ENCODE results near the gene PLEKHG5. TPM values are rescaled to one million over a fixed set of nuclear protein-coding genes. Genes with fewer than 3 reads are reported as not detected.

The PLEKHG5 gene
- total RNA-seq, 6 experiments from 2014 or later: 0.70 to 2.3 (median 1.5) TPM

DNA sequence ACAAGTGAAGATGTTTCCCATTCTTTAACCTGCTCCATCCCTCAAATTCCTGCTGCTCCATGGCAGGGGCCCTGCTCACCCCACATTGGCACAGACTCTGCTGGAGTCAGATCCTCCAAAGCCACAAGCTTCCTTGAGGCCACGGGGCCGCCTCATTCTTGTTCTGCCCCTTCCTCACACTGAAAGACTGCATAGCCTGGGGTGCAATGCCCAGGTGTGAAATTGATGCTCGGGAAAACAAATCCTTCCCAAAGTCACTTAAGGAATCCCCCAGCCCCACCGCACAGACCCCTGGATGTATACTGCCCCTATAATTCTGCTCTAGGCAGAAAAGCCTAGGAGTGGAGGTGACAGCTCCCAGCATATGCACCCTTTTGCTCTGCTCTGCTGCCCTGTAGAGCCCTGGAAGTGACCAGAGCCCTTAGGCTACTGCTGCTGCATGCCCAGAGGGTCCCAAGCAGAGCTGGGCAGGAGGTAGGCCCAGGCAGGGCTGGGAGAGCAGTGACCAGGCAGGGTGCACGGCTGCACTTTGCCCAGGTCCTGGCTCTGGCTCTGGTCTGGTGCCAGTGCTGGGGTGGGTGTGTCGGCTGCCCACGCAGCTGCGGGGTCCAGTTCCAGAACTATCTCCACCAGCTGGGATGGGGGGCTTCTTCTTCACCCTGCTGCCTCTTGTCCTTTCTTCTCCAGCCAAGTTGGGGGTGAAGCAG is 73.4 kb downstream of the PLEKHG5 start:
- Histone ChIP-seq H3K36me3 (no peaks in the 10 kb centered on the region), H3K27ac (no peak overlapping the region), H3K9me3 (no peaks in the 10 kb centered on the region), H3K4me1 (peaks cover 0 to 25% (median 0%) of the 10 kb centered on the region in 4 donors), H3K27me3 (peaks cover 0 to 16% of the 10 kb centered on the region in 2 donors), H3K4me3 (peak overlapping the region in 1 of 3 donors; percentile 21)
- 64% methylated on average over 4 of the region's 8 CpGs for WGBS (ENCODE audit: insufficient coverage, low coverage, low lambda C conversion rate, missing lambda C conversion rate)
- peak; percentile 78 to 80 (median 79) for DNase-seq
- peak; percentile 79 to 89 (median 86) for ATAC-seq
- intact Hi-C loops (cut with DNase I): no loop called here
- TF ChIP-seq POLR2A (IDR thresholded peaks at IDR 0.05): no peak
- TF ChIP-seq, protein P1, sequence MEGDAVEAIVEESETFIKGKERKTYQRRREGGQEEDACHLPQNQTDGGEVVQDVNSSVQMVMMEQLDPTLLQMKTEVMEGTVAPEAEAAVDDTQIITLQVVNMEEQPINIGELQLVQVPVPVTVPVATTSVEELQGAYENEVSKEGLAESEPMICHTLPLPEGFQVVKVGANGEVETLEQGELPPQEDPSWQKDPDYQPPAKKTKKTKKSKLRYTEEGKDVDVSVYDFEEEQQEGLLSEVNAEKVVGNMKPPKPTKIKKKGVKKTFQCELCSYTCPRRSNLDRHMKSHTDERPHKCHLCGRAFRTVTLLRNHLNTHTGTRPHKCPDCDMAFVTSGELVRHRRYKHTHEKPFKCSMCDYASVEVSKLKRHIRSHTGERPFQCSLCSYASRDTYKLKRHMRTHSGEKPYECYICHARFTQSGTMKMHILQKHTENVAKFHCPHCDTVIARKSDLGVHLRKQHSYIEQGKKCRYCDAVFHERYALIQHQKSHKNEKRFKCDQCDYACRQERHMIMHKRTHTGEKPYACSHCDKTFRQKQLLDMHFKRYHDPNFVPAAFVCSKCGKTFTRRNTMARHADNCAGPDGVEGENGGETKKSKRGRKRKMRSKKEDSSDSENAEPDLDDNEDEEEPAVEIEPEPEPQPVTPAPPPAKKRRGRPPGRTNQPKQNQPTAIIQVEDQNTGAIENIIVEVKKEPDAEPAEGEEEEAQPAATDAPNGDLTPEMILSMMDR (IDR thresholded peaks at IDR 0.05): no peak

Small RNA genes lying within 50 kb of the gene (microRNA-seq; reads per million reads assigned to microRNA genes)
- gene MIR4252: 0 reads per million in 2 donors

Small RNA genes lying within 50 kb of the gene (small RNA-seq; reads per million reads assigned to genes)
- gene MIR4252 (0 reads per million in 2 experiments), gene RNU6-731P (0 reads per million in 2 experiments)

Other genes with a start within 250 kb of the PLEKHG5 start
- gene HES3, start 247.5 kb downstream of the PLEKHG5 start, total RNA-seq: not detected
- 10 to 100 TPM in 1 of 6 experiments, 1 to 10 TPM in 5; 1.5 to 34.6 (median 6.6) TPM for gene GPR153, start 230.6 kb downstream of the PLEKHG5 start, total RNA-seq
- gene ACOT7, start 97.9 kb downstream of the PLEKHG5 start, total RNA-seq: 10 to 100 TPM; 10.8 to 19.7 (median 14.1) TPM
- 1 to 10 TPM in 1 of 6 experiments, under 1 TPM in 2, not detected in 3; 0.27 to 1.2 (median 0.68) TPM for gene HES2, start 71.7 kb downstream of the PLEKHG5 start, total RNA-seq
- 100 to 1,000 TPM in 4 of 6 experiments, 10 to 100 TPM in 2; 81.6 to 149 (median 120) TPM for gene ESPN, start 66.9 kb downstream of the PLEKHG5 start, total RNA-seq
- gene TNFRSF25, start 25.5 kb downstream of the PLEKHG5 start, total RNA-seq: 1 to 10 TPM; 1.1 to 3.2 (median 2.1) TPM
- gene NOL9, start 62.8 kb upstream of the PLEKHG5 start, total RNA-seq: 10 to 100 TPM in 3 of 6 experiments, 1 to 10 TPM in 3; 8.9 to 13.1 (median 10.7) TPM
- gene TAS1R1, start 63.6 kb upstream of the PLEKHG5 start, total RNA-seq: under 1 TPM in 1 of 6 experiments, not detected in 5; 0.26 TPM
- gene ZBTB48, start 88.3 kb upstream of the PLEKHG5 start, total RNA-seq: 10 to 100 TPM in 4 of 6 experiments, 1 to 10 TPM in 2; 5.9 to 43.1 (median 19.5) TPM
- gene KLHL21, start 111.2 kb upstream of the PLEKHG5 start, total RNA-seq: 10 to 100 TPM; 12.1 to 24.6 (median 20.0) TPM
- 1 to 10 TPM; 2.7 to 6.2 (median 4.5) TPM for gene PHF13, start 122.1 kb upstream of the PLEKHG5 start, total RNA-seq
- 10 to 100 TPM in 4 of 6 experiments, 1 to 10 TPM in 2; 5.9 to 11.3 (median 10.3) TPM for gene THAP3, start 133.2 kb upstream of the PLEKHG5 start, total RNA-seq
- 10 to 100 TPM; 24.9 to 36.0 (median 28.6) TPM for gene DNAJC11, start 210.1 kb upstream of the PLEKHG5 start, total RNA-seq

Measured in right lobe of liver (tissue), 6 donors.